Measurements from ENCODE around the gene TMEM132C. TPM values are rescaled to one million over a fixed set of nuclear protein-coding genes. Genes with fewer than 3 reads are reported as not detected.

The TMEM132C gene
- total RNA-seq, 3 donors from 2014 or later (not counting 1 experiment from before 2014, with no cell fraction given), result 0.08 to 0.41 TPM; not detected in 1

GRCh38 chr12:128626808-128627320, 359.9 kb downstream of the TMEM132C start:
- Mint-ChIP-seq H3K4me3 (no peak overlapping the region), H3K27me3 (ENCODE audit: low read depth in 2 of 2) (peaks cover 0 to 3% of the 10 kb centered on the region in 2 donors), H3K4me1 (no peaks in the 10 kb centered on the region), H3K27ac (no peak overlapping the region), H3K36me3 (no peaks in the 10 kb centered on the region), H3K9me3 (no peaks in the 10 kb centered on the region)
- intact Hi-C loops (cut with micrococcal nuclease), result no loop called here
- TF ChIP-seq CTCF (IDR thresholded peaks at IDR 0.05), result no peak
- Histone ChIP-seq H3K4me3 (ENCODE audit: low read length) (no peak overlapping the region), H3K36me3 (ENCODE audit: control insufficient read depth, insufficient read depth, low read length) (no peaks in the 10 kb centered on the region), H3K9me3 (ENCODE audit: control insufficient read depth, insufficient read depth, low read length) (no peaks in the 10 kb centered on the region), H3K27ac (ENCODE audit: low read length) (no peak overlapping the region), H3K27me3 (ENCODE audit: control insufficient read depth, insufficient read depth, low read length) (no peaks in the 10 kb centered on the region), H3K4me1 (ENCODE audit: control insufficient read depth, insufficient read depth, low read length) (no peaks in the 10 kb centered on the region)
- ATAC-seq (no peak), DNase-seq (no peak)
- WGBS (ENCODE audit: insufficient coverage), result 89% methylated on average over 6 of the region's 6 CpGs

- 83% methylated on average over 9 of the region's 9 CpGs for WGBS (ENCODE audit: insufficient coverage)
- peaks cover 0 to 2% of the 10 kb centered on the region in 2 donors for H3K27me3 Mint-ChIP-seq (ENCODE audit: low read depth in 2 of 2)
- TF ChIP-seq CTCF (IDR thresholded peaks at IDR 0.05), result no peak
- no peak overlapping the region for H3K4me3 Mint-ChIP-seq
- Histone ChIP-seq H3K36me3 (ENCODE audit: control insufficient read depth, insufficient read depth, low read length) (no peaks in the 10 kb centered on the region), H3K27me3 (ENCODE audit: control insufficient read depth, insufficient read depth, low read length) (no peaks in the 10 kb centered on the region), H3K4me3 (ENCODE audit: low read length) (no peak overlapping the region), H3K9me3 (ENCODE audit: control insufficient read depth, insufficient read depth, low read length) (no peaks in the 10 kb centered on the region), H3K27ac (ENCODE audit: low read length) (no peak overlapping the region), H3K4me1 (ENCODE audit: control insufficient read depth, insufficient read depth, low read length) (no peaks in the 10 kb centered on the region)
- H3K4me1 Mint-ChIP-seq, result no peaks in the 10 kb centered on the region
- H3K27ac Mint-ChIP-seq, result no peak overlapping the region
- no peaks in the 10 kb centered on the region for H3K9me3 Mint-ChIP-seq
- H3K36me3 Mint-ChIP-seq, result no peaks in the 10 kb centered on the region
- DNase-seq, result no peak
- ATAC-seq, result no peak
- intact Hi-C loops (cut with micrococcal nuclease), result no loop called here
Observed at GRCh38 chr12:128627659-128628058, 360.7 kb downstream of the TMEM132C start.

- Mint-ChIP-seq H3K9me3 (no peaks in the 10 kb centered on the region), H3K27me3 (ENCODE audit: low read depth in 2 of 2) (peaks cover 0 to 9% of the 10 kb centered on the region in 2 donors), H3K4me3 (no peak overlapping the region), H3K36me3 (no peaks in the 10 kb centered on the region), H3K27ac (no peak overlapping the region), H3K4me1 (no peaks in the 10 kb centered on the region)
- Histone ChIP-seq H3K27me3 (ENCODE audit: control insufficient read depth, insufficient read depth, low read length) (no peaks in the 10 kb centered on the region), H3K27ac (ENCODE audit: low read length) (no peak overlapping the region), H3K36me3 (ENCODE audit: control insufficient read depth, insufficient read depth, low read length) (no peaks in the 10 kb centered on the region), H3K4me3 (ENCODE audit: low read length) (no peak overlapping the region), H3K9me3 (ENCODE audit: control insufficient read depth, insufficient read depth, low read length) (peaks cover 3% of the 10 kb centered on the region), H3K4me1 (ENCODE audit: control insufficient read depth, insufficient read depth, low read length) (no peaks in the 10 kb centered on the region)
- no peak for TF ChIP-seq CTCF (IDR thresholded peaks at IDR 0.05)
- DNase-seq (no peak), ATAC-seq (no peak)
- intact Hi-C loops (cut with micrococcal nuclease), result no loop called here
- WGBS (ENCODE audit: insufficient coverage), result 85% methylated on average over 4 of the region's 4 CpGs
Observed at GRCh38 chr12:128629979-128630378, 363.0 kb downstream of the TMEM132C start.

All from natural killer cell (primary cell).